ENCODE data around the gene RHOT1.
A peak's percentile ranks its signal among the peaks of the same experiment; 100 is the strongest.

RHOT1 gene

DNA sequence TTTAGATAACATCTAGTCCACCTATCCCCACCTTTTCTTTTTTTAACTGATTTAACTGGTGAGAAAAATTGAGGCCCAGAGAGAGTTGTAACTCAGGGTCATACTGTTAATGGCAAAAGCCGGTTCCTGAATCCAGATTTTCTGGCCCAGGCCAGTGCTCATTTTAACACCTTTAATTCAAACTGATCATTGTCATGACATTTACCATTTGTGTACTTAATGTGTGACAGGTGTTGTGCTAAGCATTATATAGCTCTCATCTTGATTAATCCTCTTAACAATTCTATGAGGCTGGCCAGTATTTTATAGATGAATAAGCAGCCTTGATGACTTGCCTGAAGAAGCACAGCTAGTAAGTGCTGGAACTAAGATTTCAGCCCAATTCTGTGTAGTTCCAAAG is 14.4 kb downstream of the RHOT1 start:
- no peak for TF ChIP-seq ZFX (IDR thresholded peaks at IDR 0.05; ENCODE audit: borderline replicate concordance)
- TF ChIP-seq, protein P1, sequence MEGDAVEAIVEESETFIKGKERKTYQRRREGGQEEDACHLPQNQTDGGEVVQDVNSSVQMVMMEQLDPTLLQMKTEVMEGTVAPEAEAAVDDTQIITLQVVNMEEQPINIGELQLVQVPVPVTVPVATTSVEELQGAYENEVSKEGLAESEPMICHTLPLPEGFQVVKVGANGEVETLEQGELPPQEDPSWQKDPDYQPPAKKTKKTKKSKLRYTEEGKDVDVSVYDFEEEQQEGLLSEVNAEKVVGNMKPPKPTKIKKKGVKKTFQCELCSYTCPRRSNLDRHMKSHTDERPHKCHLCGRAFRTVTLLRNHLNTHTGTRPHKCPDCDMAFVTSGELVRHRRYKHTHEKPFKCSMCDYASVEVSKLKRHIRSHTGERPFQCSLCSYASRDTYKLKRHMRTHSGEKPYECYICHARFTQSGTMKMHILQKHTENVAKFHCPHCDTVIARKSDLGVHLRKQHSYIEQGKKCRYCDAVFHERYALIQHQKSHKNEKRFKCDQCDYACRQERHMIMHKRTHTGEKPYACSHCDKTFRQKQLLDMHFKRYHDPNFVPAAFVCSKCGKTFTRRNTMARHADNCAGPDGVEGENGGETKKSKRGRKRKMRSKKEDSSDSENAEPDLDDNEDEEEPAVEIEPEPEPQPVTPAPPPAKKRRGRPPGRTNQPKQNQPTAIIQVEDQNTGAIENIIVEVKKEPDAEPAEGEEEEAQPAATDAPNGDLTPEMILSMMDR (IDR thresholded peaks at IDR 0.05) = no peak
- peak overlapping the region; percentile 73 for H3K27ac ChIP-seq

- H3K27ac ChIP-seq = peak overlapping the region; percentile 73
- TF ChIP-seq, protein P1 (IDR thresholded peaks at IDR 0.05) = no peak
- no peak for TF ChIP-seq ZFX (IDR thresholded peaks at IDR 0.05; ENCODE audit: borderline replicate concordance)
These were observed 14.9 kb downstream of the RHOT1 start for GRCh38 chr17:32157225-32157624.

DNA sequence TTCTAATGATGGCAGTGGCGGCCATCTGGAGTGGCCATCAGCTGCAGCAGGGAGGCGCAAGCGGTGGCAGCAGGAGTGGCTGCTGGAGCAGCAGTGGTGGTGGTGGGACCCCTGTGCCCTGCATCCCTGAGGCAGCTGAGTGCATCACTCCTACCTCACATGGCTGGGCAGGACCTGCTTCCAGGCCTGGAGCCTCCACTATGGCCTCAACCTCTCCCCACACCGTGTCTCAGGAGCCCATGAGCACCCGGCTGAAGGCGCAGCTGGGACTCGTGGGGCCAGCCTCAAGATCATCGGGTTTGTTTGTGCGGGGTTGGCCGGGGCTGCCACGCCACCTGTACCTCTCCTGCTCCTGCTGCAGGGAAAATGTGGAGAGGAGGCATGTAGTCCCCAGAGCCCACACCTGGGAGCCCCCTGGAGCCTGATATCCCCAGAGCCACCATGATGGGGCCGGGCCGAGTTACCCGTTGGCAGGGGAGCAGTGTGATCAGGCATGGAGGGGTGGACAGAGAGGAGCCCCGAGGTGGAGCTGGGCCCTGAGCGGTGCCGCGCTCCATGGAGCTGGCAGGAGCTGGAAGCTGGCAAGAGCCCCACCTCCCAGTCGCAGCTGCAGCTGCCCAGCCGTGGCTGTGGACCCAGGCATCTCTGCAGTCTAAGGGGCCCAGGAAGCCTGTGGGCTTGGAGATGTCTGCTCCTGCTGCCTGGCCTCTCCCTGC is 16.7 kb downstream of the RHOT1 start:
- TF ChIP-seq, protein P1 (IDR thresholded peaks at IDR 0.05) = no peak
- TF ChIP-seq ZFX (IDR thresholded peaks at IDR 0.05; ENCODE audit: borderline replicate concordance) = no peak
- H3K27ac ChIP-seq = no peak overlapping the region

- H3K27ac ChIP-seq = no peak overlapping the region
- TF ChIP-seq, protein P1 (IDR thresholded peaks at IDR 0.05) = no peak
- no peak for TF ChIP-seq ZFX (IDR thresholded peaks at IDR 0.05; ENCODE audit: borderline replicate concordance)
These were observed 17.5 kb downstream of the RHOT1 start for GRCh38 chr17:32159586-32160438.

DNA sequence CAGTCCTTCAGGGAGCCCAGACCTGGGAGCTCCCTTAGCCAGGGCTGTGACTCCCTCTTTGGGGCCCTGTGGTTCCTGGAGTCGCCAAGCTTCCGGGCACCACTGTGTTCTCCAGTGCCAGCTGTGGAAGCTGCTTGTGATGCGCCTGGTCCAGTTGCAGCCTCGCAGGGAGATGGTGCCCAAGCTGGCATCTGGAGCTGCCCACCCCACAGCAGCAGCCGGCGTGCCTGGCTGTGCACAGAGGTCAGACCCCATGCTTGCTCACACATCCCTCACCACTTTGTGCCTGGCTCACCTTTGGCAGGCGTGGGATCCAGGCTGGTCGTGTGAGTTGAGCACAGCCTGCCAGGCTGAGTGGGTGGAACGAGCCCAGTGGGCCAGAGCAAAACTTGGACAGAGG is 18.2 kb downstream of the RHOT1 start:
- H3K27ac ChIP-seq = no peak overlapping the region
- TF ChIP-seq, protein P1 (IDR thresholded peaks at IDR 0.05) = no peak
- TF ChIP-seq ZFX (IDR thresholded peaks at IDR 0.05; ENCODE audit: borderline replicate concordance) = no peak

DNA sequence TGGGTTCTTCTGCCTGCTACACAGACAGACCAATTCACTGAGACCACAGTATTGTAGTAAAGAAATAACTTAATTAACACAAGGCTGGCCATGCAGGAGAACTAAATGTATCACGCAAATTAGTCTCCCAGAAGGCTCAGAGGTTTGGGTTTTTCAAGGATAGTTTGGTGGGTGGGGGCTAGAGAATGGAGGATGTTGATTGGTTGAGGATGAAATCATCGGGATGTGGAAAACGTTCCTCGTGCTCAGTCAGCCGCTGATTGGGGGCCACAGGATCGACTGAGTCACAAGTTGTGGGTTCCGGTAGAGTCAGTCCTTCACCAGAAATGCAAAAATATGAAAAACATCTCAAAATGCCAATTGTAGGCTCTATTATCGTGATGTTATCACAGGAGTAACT is 18.7 kb downstream of the RHOT1 start:
- TF ChIP-seq, protein P1 (IDR thresholded peaks at IDR 0.05) = no peak
- TF ChIP-seq ZFX (IDR thresholded peaks at IDR 0.05; ENCODE audit: borderline replicate concordance) = no peak
- no peak overlapping the region for H3K27ac ChIP-seq

All from 22Rv1 (cell line).